Lower lobe of right lung (tissue), 2 donors: Measurements from ENCODE around the gene RASSF3. TPM values are rescaled to one million over a fixed set of nuclear protein-coding genes. Genes with fewer than 3 reads are reported as not detected.

Source experiments
- ATAC-seq, 2 donors: fragments of 200-7000 bp; cut with Tn5 transposase; one replicate each; pipeline ENCODE4 v1.9.1; 2020 to 2022; ENCODE audit warnings: mild to moderate bottlenecking in 2 of 2, moderate library complexity in 2 of 2
- DNase-seq: peaks from one replicate; pipeline ENCODE4 v3.0.0-alpha.2; 2020
- H3K27ac ChIP-seq: fragments of 200-600 bp; one replicate; pipeline ENCODE4 v1.8.0; 2022
- H3K27me3 ChIP-seq: fragments of 200-600 bp; one replicate; pipeline ENCODE4 v1.8.0; 2022; ENCODE audit warnings: low read depth
- H3K36me3 ChIP-seq: fragments of 200-600 bp; one replicate; pipeline ENCODE4 v1.8.0; 2022; ENCODE audit warnings: mild to moderate bottlenecking
- H3K4me1 ChIP-seq: fragments of 200-600 bp; one replicate; pipeline ENCODE4 v1.8.0; 2022
- H3K4me3 ChIP-seq: fragments of 200-600 bp; one replicate; pipeline ENCODE4 v1.8.0; 2022; ENCODE audit warnings: mild to moderate bottlenecking
- H3K9me3 ChIP-seq: fragments of 200-600 bp; one replicate; pipeline ENCODE4 v1.8.0; 2022
- intact Hi-C: fragments of 100-400 bp; cut with DNase I; formaldehyde crosslinking; loops from one replicate; pipeline ENCODE4 v1.11.0; 2022
- total RNA-seq: library from RNA; stranded (reverse); fragmentation: NEBNext Ultra II Directional; extraction: Animal tissue kit (Norgen Biotek cat#: 25700); gene quantifications from one replicate; pipeline ENCODE4 v1.2.1, GENCODE V29; 2021
- TF ChIP-seq, protein P1 (sequence below): fragments of 200-600 bp; IDR thresholded peaks from one replicate; pipeline ENCODE4 v1.8.0; 2022; ENCODE audit warnings: antibody characterized with exemption, mild to moderate bottlenecking
- donor health status: DM: no; HTN: yes; CAD: no; lungs with severe emphysema.

The RASSF3 gene
- total RNA-seq, 1 donor from 2014 or later: 82.7 TPM

GRCh38 chr12:64583771-64584421 is 26.4 kb upstream of the RASSF3 start:
- Histone ChIP-seq H3K4me1 (peaks cover 33% of the 10 kb centered on the region), H3K9me3 (no peaks in the 10 kb centered on the region), H3K4me3 (peak overlapping the region; percentile 22), H3K36me3 (no peaks in the 10 kb centered on the region), H3K27ac (peak overlapping the region; percentile 71), H3K27me3 (no peaks in the 10 kb centered on the region)
- TF ChIP-seq, protein P1, sequence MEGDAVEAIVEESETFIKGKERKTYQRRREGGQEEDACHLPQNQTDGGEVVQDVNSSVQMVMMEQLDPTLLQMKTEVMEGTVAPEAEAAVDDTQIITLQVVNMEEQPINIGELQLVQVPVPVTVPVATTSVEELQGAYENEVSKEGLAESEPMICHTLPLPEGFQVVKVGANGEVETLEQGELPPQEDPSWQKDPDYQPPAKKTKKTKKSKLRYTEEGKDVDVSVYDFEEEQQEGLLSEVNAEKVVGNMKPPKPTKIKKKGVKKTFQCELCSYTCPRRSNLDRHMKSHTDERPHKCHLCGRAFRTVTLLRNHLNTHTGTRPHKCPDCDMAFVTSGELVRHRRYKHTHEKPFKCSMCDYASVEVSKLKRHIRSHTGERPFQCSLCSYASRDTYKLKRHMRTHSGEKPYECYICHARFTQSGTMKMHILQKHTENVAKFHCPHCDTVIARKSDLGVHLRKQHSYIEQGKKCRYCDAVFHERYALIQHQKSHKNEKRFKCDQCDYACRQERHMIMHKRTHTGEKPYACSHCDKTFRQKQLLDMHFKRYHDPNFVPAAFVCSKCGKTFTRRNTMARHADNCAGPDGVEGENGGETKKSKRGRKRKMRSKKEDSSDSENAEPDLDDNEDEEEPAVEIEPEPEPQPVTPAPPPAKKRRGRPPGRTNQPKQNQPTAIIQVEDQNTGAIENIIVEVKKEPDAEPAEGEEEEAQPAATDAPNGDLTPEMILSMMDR: no peak
- peak in 1 of 2 donors; percentile 36 for ATAC-seq
- no peak for DNase-seq
- intact Hi-C loops: no loop called here

- Histone ChIP-seq H3K4me1 (peaks cover 33% of the 10 kb centered on the region), H3K27me3 (no peaks in the 10 kb centered on the region), H3K4me3 (no peak overlapping the region), H3K27ac (no peak overlapping the region), H3K9me3 (no peaks in the 10 kb centered on the region), H3K36me3 (no peaks in the 10 kb centered on the region)
- peak; percentile 51 for DNase-seq
- intact Hi-C loops: no loop called here
- peak; percentile 51 to 56 for ATAC-seq
- TF ChIP-seq, protein P1: no peak
These were observed 25.2 kb upstream of the RASSF3 start for GRCh38 chr12:64585104-64585503.

DNA sequence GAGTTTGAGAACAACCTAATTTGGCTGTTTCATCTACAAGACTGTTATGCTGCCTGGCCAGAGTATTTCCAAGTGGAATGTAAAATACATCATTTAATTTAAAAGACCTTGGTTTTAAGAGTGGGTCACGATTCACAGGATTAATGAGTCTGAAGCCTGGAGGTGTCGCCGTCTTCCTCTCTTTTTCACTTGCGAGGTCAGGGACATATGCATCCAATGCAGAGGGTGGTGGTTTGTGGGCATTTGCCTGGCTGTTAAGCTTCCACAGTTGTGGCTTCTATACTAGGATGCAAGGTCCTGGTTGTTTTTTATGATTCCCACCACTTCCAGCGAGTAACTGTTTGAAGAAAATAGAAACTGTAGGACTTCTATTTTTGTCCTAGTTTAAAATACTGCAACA is 22.8 kb upstream of the RASSF3 start:
- no peak for ATAC-seq
- no peak overlapping the region for H3K27ac ChIP-seq
- DNase-seq: no peak
- H3K36me3 ChIP-seq: no peaks in the 10 kb centered on the region
- peaks cover 32% of the 10 kb centered on the region for H3K4me1 ChIP-seq
- no peak overlapping the region for H3K4me3 ChIP-seq
- intact Hi-C loops: no loop called here
- no peaks in the 10 kb centered on the region for H3K27me3 ChIP-seq
- H3K9me3 ChIP-seq: no peaks in the 10 kb centered on the region
- TF ChIP-seq, protein P1: no peak

DNA sequence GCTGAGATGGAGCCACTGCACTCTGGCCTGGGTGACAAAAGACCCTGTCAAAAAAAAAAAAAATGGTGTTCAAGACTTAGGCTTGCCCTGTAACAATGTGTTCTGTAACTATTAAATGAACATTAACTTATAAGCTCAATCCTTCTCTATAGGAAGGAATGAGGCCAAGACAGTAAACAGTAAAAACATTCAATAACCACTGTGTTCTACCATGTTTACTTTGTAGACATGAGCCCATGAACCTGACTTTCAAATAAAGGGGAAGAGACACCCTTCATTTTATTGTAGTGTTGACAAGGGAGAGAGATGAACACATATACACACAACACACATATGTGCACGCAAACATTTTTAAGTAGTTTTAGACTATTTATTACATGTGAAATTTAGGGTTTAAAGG is 20.1 kb upstream of the RASSF3 start:
- Histone ChIP-seq H3K27me3 (no peaks in the 10 kb centered on the region), H3K4me3 (no peak overlapping the region), H3K36me3 (no peaks in the 10 kb centered on the region), H3K9me3 (no peaks in the 10 kb centered on the region), H3K27ac (no peak overlapping the region), H3K4me1 (peaks cover 6% of the 10 kb centered on the region)
- no peak for DNase-seq
- TF ChIP-seq, protein P1: no peak
- ATAC-seq: no peak
- intact Hi-C loops: no loop called here

DNA sequence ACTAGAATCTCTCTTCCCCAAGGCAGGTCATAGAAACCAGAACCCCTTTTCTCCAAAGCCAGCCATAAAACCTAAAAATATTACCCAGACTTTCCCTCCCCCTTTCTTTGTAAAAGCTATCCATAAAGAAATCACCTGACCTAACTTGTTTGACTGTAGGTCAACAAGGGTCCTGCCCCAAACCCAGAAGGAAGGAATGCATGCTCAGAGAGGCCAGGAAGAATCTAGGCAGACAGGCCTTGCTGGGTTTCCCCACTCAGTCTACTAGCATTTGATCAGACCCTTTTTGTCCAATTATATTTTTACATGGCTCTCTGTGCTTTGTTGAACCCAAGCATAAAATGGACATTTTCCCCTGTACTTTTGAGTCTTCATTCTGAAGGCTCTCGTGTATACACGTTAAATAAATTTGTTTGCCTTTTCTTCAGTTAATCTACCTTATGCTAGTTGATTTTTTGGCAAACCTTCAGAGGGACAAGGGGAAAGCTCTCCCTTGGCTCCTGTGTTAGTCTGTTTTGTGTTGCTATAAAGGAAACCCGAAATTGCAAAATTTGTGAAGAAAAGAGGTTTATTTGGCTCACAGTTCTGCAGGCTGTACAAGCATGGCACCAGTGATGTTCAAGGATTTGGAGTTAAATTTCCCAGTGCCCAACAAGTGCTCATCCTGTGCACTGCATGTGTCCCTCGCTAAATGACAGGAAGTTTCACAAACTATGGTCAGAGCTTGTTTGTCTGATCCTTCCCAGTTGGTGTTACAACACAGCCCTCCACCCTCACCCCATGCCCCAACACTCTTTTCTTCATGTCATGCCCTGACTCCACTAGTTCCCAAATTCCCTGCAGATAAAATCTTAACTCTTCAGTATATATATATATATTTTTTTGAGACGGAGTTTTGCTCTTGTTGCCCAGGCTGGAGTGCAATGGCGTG is 14.2 kb upstream of the RASSF3 start:
- ATAC-seq (peak; percentile 82 to 84), DNase-seq (no peak)
- TF ChIP-seq, protein P1: no peak
- Histone ChIP-seq H3K4me3 (no peak overlapping the region), H3K36me3 (no peaks in the 10 kb centered on the region), H3K27ac (no peak overlapping the region), H3K9me3 (no peaks in the 10 kb centered on the region), H3K4me1 (peaks cover 31% of the 10 kb centered on the region), H3K27me3 (no peaks in the 10 kb centered on the region)
- intact Hi-C loops: no loop called here
